IMR-90 (cell line): ENCODE data around the gene CENPF.

Experiments used
- POLR2A ChIP-seq: IDR thresholded peaks from 2 replicates; pipeline ENCODE4 v1.6.1; 2012; ENCODE audit warnings: mild to moderate bottlenecking, low read depth, low read length
- RAD21 ChIP-seq: IDR thresholded peaks from 2 replicates; pipeline ENCODE4 v1.6.1; 2012; ENCODE audit warnings: low read length, improper control_type of control experiment
- RFX5 ChIP-seq: IDR thresholded peaks from 2 replicates; pipeline ENCODE4 v1.8.0; 2012; ENCODE audit warnings: low read depth, mild to moderate bottlenecking, low read length, moderate library complexity
- SMC3 ChIP-seq: fragments of 150-350 bp; IDR thresholded peaks from 2 replicates; pipeline ENCODE4 v1.6.1; 2016; ENCODE audit warnings: low read depth, mild to moderate bottlenecking, antibody characterized with exemption, low read length, moderate library complexity
- TF ChIP-seq, protein P1 (sequence below): fragments of 150-350 bp; IDR thresholded peaks from 2 replicates; pipeline ENCODE4 v1.6.1; 2017; ENCODE audit warnings: mild to moderate bottlenecking, antibody characterized with exemption, low read length, low read depth
- TF ChIP-seq, protein P2 (sequence below): conservative IDR thresholded peaks from 2 replicates; pipeline ENCODE4 v1.5.1; 2012; ENCODE audit warnings: mild to moderate bottlenecking, low read depth, low read length, improper control_type of control experiment

DNA sequence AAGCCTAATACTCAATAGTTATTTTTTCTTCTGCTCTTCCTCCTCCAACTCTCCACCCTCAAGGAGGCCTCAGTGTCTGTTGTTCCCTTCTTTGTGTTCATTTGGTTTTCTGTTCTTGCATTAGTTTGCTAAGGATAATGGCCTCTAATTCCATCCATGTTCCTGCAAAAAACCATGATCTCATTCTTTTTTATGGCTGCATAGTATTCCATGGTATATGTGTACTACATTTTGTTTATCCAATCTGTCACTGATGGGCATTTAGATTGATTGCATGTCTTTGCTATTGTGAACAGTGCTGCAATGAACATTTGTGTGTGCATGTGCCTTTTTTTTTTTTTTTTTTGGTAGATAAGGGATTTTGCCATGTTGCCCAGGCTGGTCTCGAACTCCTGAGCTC is 6.7 kb downstream of the CENPF start:
- TF ChIP-seq RFX5: no peak
- TF ChIP-seq, protein P1, sequence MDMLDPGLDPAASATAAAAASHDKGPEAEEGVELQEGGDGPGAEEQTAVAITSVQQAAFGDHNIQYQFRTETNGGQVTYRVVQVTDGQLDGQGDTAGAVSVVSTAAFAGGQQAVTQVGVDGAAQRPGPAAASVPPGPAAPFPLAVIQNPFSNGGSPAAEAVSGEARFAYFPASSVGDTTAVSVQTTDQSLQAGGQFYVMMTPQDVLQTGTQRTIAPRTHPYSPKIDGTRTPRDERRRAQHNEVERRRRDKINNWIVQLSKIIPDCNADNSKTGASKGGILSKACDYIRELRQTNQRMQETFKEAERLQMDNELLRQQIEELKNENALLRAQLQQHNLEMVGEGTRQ: no peak
- TF ChIP-seq, protein P2, sequence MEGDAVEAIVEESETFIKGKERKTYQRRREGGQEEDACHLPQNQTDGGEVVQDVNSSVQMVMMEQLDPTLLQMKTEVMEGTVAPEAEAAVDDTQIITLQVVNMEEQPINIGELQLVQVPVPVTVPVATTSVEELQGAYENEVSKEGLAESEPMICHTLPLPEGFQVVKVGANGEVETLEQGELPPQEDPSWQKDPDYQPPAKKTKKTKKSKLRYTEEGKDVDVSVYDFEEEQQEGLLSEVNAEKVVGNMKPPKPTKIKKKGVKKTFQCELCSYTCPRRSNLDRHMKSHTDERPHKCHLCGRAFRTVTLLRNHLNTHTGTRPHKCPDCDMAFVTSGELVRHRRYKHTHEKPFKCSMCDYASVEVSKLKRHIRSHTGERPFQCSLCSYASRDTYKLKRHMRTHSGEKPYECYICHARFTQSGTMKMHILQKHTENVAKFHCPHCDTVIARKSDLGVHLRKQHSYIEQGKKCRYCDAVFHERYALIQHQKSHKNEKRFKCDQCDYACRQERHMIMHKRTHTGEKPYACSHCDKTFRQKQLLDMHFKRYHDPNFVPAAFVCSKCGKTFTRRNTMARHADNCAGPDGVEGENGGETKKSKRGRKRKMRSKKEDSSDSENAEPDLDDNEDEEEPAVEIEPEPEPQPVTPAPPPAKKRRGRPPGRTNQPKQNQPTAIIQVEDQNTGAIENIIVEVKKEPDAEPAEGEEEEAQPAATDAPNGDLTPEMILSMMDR: no peak
- TF ChIP-seq RAD21: no peak
- TF ChIP-seq SMC3: no peak
- TF ChIP-seq POLR2A: no peak
